Lung (tissue), 12 donors: ENCODE measurements around the gene PCSK6. TPM values are rescaled to one million over a fixed set of nuclear protein-coding genes. Genes with fewer than 3 reads are reported as not detected.

Source experiments
- ATAC-seq: fragments of 200-7000 bp; cut with Tn5 transposase; one replicate; pipeline ENCODE4 v1.9.1; 2020; ENCODE audit warnings: moderate number of reproducible peaks; ENCODE audit not compliant: insufficient read depth, low FRiP score
- DNase-seq, 3 donors: peaks; one replicate each; pipeline ENCODE4 v3.0.0-alpha.2; 2013 to 2017
- H3K27ac ChIP-seq, 2 donors: one replicate each; pipeline ENCODE4 v1.5.1; 2013; ENCODE audit warnings: mild to moderate bottlenecking in 2 of 2, moderate library complexity in 2 of 2, control low read depth in 1 of 2, inconsistent platforms in 1 of 2, low read depth in 1 of 2, low read length in 1 of 2
- H3K27me3 ChIP-seq, 3 donors: one replicate each; pipeline ENCODE4 v1.5.1; 2013; ENCODE audit warnings: low read length in 2 of 3; ENCODE audit not compliant: control insufficient read depth in 3 of 3, insufficient read depth in 3 of 3
- H3K36me3 ChIP-seq, 4 donors: one replicate each; pipeline ENCODE4 v1.5.1; 2013; ENCODE audit warnings: low read length in 4 of 4, mild to moderate bottlenecking in 1 of 4, moderate library complexity in 1 of 4; ENCODE audit not compliant: control insufficient read depth in 4 of 4, insufficient read depth in 4 of 4
- H3K4me1 ChIP-seq, 5 donors: one replicate each; pipeline ENCODE4 v1.5.1; 2013; ENCODE audit warnings: low read length in 5 of 5, mild to moderate bottlenecking in 2 of 5, moderate library complexity in 1 of 5; ENCODE audit not compliant: control insufficient read depth in 5 of 5, insufficient read depth in 5 of 5
- H3K4me3 ChIP-seq: one replicate; pipeline ENCODE4 v1.5.1; 2013; ENCODE audit warnings: mild to moderate bottlenecking, control low read depth, moderate library complexity
- H3K9ac ChIP-seq, 2 donors: one replicate each; pipeline ENCODE4 v1.5.1; 2013; ENCODE audit warnings: low read length in 2 of 2, control low read depth in 1 of 2; ENCODE audit not compliant: insufficient read depth in 1 of 2
- H3K9me3 ChIP-seq, 4 donors: one replicate each; pipeline ENCODE4 v1.5.1; 2013; ENCODE audit warnings: low read length in 3 of 4, mild to moderate bottlenecking in 1 of 4, moderate library complexity in 1 of 4; ENCODE audit not compliant: control insufficient read depth in 4 of 4, insufficient read depth in 3 of 4
- CTCF ChIP-seq: IDR thresholded peaks from 2 replicates; pipeline ENCODE4 v1.5.1; 2012; ENCODE audit warnings: mild to moderate bottlenecking; ENCODE audit errors: control extremely low read depth, extremely low read depth
- WGBS, 2 donors: extraction: QIAGEN DNeasy Blood & Tissue Kit; methylation state at CpG; one replicate each; pipeline ENCODE4 v1.1.7; 2013; 5-methylcytosine and 5-hydroxymethylcytosine counted together
- polyA plus RNA-seq, 2 donors: library from polyadenylated mRNA; stranded (reverse); fragments of 200-250 nt; gene quantifications; one replicate each; pipeline ENCODE4 v1.2.1, GENCODE V29; 2013
- total RNA-seq, 2 donors: library from RNA; depleted of rRNA in 1 of 2; stranded (reverse); fragments of >200 nt in 1 of 2; gene quantifications; one replicate each; pipeline ENCODE4 v1.2.1, GENCODE V29; 2014 to 2021
- donor health status: control.
- donor health status: control.
- donor health status: Bipolar disorder and iron deficiency.
- donor health status: healthy.
- donor health status: DM: yes; HTN: yes; CAD: no.

PCSK6 gene
- total and polyA plus RNA-seq, 4 donors, result 4.6 to 41.0 (median 8.4) TPM

DNA sequence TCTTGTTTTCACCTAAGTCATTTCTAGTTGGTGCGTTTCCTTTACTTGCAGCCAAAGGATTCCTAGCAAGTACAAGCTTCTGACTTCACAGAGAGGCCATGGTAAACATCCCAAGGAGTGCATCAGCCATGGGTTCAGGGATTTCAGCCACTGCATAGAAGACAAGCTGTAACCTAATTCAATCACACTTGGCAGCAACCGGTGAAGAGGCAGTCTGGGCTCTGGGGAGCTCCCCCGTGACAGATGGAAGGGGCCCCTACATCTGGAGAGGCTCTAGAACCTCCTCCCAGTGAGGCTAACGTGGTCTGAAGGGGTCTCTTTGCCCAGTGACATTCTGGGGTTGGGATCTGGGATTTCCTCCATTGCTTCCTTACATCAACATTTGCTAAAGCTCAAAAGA lies 186.1 kb downstream of the PCSK6 start:
- no peak for ATAC-seq
- Histone ChIP-seq H3K4me1 (peaks cover 0 to 3% (median 0%) of the 10 kb centered on the region in 5 donors), H3K9me3 (no peaks in the 10 kb centered on the region), H3K27me3 (no peaks in the 10 kb centered on the region), H3K27ac (no peak overlapping the region), H3K9ac (no peak overlapping the region), H3K4me3 (no peak overlapping the region), H3K36me3 (no peaks in the 10 kb centered on the region)
- 72 to 82% methylated on average over 4 of the region's 4 CpGs for WGBS, 2 donors
- DNase-seq, result no peak
- no peak for TF ChIP-seq CTCF

GRCh38 chr15:101296418-101297405 lies 192.8 kb downstream of the PCSK6 start:
- no peaks in the 10 kb centered on the region for H3K27me3 ChIP-seq
- H3K27ac ChIP-seq, result no peak overlapping the region
- DNase-seq (no peak), ATAC-seq (no peak)
- no peak overlapping the region for H3K4me3 ChIP-seq
- peaks cover 0 to 8% (median 2%) of the 10 kb centered on the region in 4 donors for H3K36me3 ChIP-seq
- no peaks in the 10 kb centered on the region for H3K9me3 ChIP-seq
- WGBS, 2 donors, result 87 to 88% methylated on average over 9 of the region's 9 CpGs
- TF ChIP-seq CTCF, result no peak
- H3K4me1 ChIP-seq, result peaks cover 1 to 25% (median 8%) of the 10 kb centered on the region in 5 donors
- no peak overlapping the region for H3K9ac ChIP-seq

DNA sequence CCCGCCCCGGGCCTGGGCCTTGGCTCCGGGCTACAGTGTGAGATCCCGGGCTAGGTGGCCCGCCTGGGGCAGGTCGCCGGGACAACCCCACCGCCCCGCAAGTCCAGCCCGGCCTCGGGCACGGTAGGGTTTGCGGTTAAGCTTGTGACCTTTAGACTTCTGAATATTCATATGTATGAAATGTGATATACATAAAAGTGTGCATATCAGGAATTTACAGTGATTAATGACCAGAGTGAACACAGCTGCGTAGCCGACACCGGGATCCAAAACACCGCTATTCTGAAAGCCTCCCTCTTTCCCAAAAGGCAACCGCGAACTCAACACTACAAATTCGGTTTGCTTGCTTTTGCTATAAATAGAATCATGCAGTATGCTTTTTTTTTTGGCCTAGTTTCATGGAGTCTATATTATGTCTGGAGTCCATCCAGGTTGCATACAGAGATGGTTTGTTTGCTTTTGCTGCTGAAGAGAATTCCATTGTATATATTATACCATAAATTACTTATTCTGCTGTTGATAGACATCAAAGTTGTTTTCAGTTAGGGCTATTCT lies 193.8 kb downstream of the PCSK6 start:
- WGBS, 2 donors, result 1% methylated on average over 20 of the region's 20 CpGs
- ATAC-seq (peak; percentile 13), DNase-seq (peak; percentile 25 to 83 (median 80))
- H3K36me3 ChIP-seq, result peaks cover 0 to 12% (median 2%) of the 10 kb centered on the region in 4 donors
- H3K27me3 ChIP-seq, result no peaks in the 10 kb centered on the region
- no peaks in the 10 kb centered on the region for H3K9me3 ChIP-seq
- TF ChIP-seq CTCF, result no peak
- peak overlapping the region; percentile 75 to 79 for H3K9ac ChIP-seq
- H3K4me3 ChIP-seq, result peak overlapping the region; percentile 90
- peaks cover 1 to 25% (median 8%) of the 10 kb centered on the region in 5 donors for H3K4me1 ChIP-seq
- peak overlapping the region; percentile 85 to 96 for H3K27ac ChIP-seq
